Measurements from ENCODE around the gene SPDYC.

SPDYC gene

GRCh38 chr11:65129649-65130441 is 40.2 kb upstream of the SPDYC start:
- Histone ChIP-seq H3K4me1 (ENCODE audit: control insufficient read depth, insufficient read depth, low read length) (peaks cover 19% of the 10 kb centered on the region), H3K27me3 (ENCODE audit: control insufficient read depth, insufficient read depth, low read length) (no peaks in the 10 kb centered on the region), H3K36me3 (ENCODE audit: control insufficient read depth, insufficient read depth, low read length) (peaks cover 43% of the 10 kb centered on the region), H3K4me3 (ENCODE audit: low read length) (no peak overlapping the region), H3K9me3 (ENCODE audit: control insufficient read depth, low read length) (no peaks in the 10 kb centered on the region), H3K9ac (ENCODE audit: low read length) (no peak overlapping the region)

GRCh38 chr11:65130631-65131416 is 39.2 kb upstream of the SPDYC start:
- Histone ChIP-seq H3K9me3 (ENCODE audit: control insufficient read depth, low read length) (no peaks in the 10 kb centered on the region), H3K4me1 (ENCODE audit: control insufficient read depth, insufficient read depth, low read length) (peaks cover 26% of the 10 kb centered on the region), H3K9ac (ENCODE audit: low read length) (no peak overlapping the region), H3K4me3 (ENCODE audit: low read length) (no peak overlapping the region), H3K27me3 (ENCODE audit: control insufficient read depth, insufficient read depth, low read length) (no peaks in the 10 kb centered on the region), H3K36me3 (ENCODE audit: control insufficient read depth, insufficient read depth, low read length) (peaks cover 43% of the 10 kb centered on the region)

GRCh38 chr11:65131417-65131776 is 38.6 kb upstream of the SPDYC start:
- Histone ChIP-seq H3K36me3 (ENCODE audit: control insufficient read depth, insufficient read depth, low read length) (peaks cover 43% of the 10 kb centered on the region), H3K4me3 (ENCODE audit: low read length) (no peak overlapping the region), H3K27me3 (ENCODE audit: control insufficient read depth, insufficient read depth, low read length) (no peaks in the 10 kb centered on the region), H3K9ac (ENCODE audit: low read length) (no peak overlapping the region), H3K4me1 (ENCODE audit: control insufficient read depth, insufficient read depth, low read length) (peaks cover 31% of the 10 kb centered on the region), H3K9me3 (ENCODE audit: control insufficient read depth, low read length) (no peaks in the 10 kb centered on the region)

- Histone ChIP-seq H3K27me3 (ENCODE audit: control insufficient read depth, insufficient read depth, low read length) (no peaks in the 10 kb centered on the region), H3K36me3 (ENCODE audit: control insufficient read depth, insufficient read depth, low read length) (peaks cover 39% of the 10 kb centered on the region), H3K4me3 (ENCODE audit: low read length) (no peak overlapping the region), H3K9me3 (ENCODE audit: control insufficient read depth, low read length) (no peaks in the 10 kb centered on the region), H3K4me1 (ENCODE audit: control insufficient read depth, insufficient read depth, low read length) (peaks cover 31% of the 10 kb centered on the region), H3K9ac (ENCODE audit: low read length) (no peak overlapping the region)
Measured at GRCh38 chr11:65131895-65132237, 38.2 kb upstream of the SPDYC start.

- H3K9me3 ChIP-seq (ENCODE audit: control insufficient read depth, low read length): no peaks in the 10 kb centered on the region
- peak overlapping the region; percentile 93 for H3K4me3 ChIP-seq (ENCODE audit: low read length)
- H3K27me3 ChIP-seq (ENCODE audit: control insufficient read depth, insufficient read depth, low read length): no peaks in the 10 kb centered on the region
- peak overlapping the region; percentile 99 for H3K9ac ChIP-seq (ENCODE audit: low read length)
- peaks cover 31% of the 10 kb centered on the region for H3K4me1 ChIP-seq (ENCODE audit: control insufficient read depth, insufficient read depth, low read length)
- H3K36me3 ChIP-seq (ENCODE audit: control insufficient read depth, insufficient read depth, low read length): peaks cover 39% of the 10 kb centered on the region
Measured at GRCh38 chr11:65132238-65132987, 37.6 kb upstream of the SPDYC start.

- Histone ChIP-seq H3K4me1 (ENCODE audit: control insufficient read depth, insufficient read depth, low read length) (peaks cover 31% of the 10 kb centered on the region), H3K9me3 (ENCODE audit: control insufficient read depth, low read length) (no peaks in the 10 kb centered on the region), H3K9ac (ENCODE audit: low read length) (peak overlapping the region; percentile 99), H3K4me3 (ENCODE audit: low read length) (peak overlapping the region; percentile 93), H3K27me3 (ENCODE audit: control insufficient read depth, insufficient read depth, low read length) (no peaks in the 10 kb centered on the region), H3K36me3 (ENCODE audit: control insufficient read depth, insufficient read depth, low read length) (peaks cover 39% of the 10 kb centered on the region)
Measured at GRCh38 chr11:65132988-65133700, 36.9 kb upstream of the SPDYC start.

GRCh38 chr11:65133724-65134123 is 36.3 kb upstream of the SPDYC start:
- H3K9me3 ChIP-seq (ENCODE audit: control insufficient read depth, low read length): no peaks in the 10 kb centered on the region
- peak overlapping the region; percentile 93 for H3K4me3 ChIP-seq (ENCODE audit: low read length)
- H3K9ac ChIP-seq (ENCODE audit: low read length): peak overlapping the region; percentile 99
- H3K4me1 ChIP-seq (ENCODE audit: control insufficient read depth, insufficient read depth, low read length): peaks cover 31% of the 10 kb centered on the region
- H3K27me3 ChIP-seq (ENCODE audit: control insufficient read depth, insufficient read depth, low read length): no peaks in the 10 kb centered on the region
- H3K36me3 ChIP-seq (ENCODE audit: control insufficient read depth, insufficient read depth, low read length): peaks cover 38% of the 10 kb centered on the region

GRCh38 chr11:65134240-65134951 is 35.6 kb upstream of the SPDYC start, which contains the start of gene SYVN1:
TSS of gene SYVN1 (minus strand) at chr11:65134519. CDS start at chr11:65133601, 918 bp downstream.
- Histone ChIP-seq H3K4me3 (ENCODE audit: low read length) (peak within 1 kb of the TSS; percentile 93), H3K27me3 (ENCODE audit: control insufficient read depth, insufficient read depth, low read length) (no peaks in the 10 kb centered on the region), H3K36me3 (ENCODE audit: control insufficient read depth, insufficient read depth, low read length) (peaks cover 31% of the 10 kb centered on the region), H3K4me1 (ENCODE audit: control insufficient read depth, insufficient read depth, low read length) (peaks cover 31% of the 10 kb centered on the region), H3K9ac (ENCODE audit: low read length) (peak within 1 kb of the TSS; percentile 99), H3K9me3 (ENCODE audit: control insufficient read depth, low read length) (no peaks in the 10 kb centered on the region)

- peaks cover 24% of the 10 kb centered on the region for H3K36me3 ChIP-seq (ENCODE audit: control insufficient read depth, insufficient read depth, low read length)
- no peaks in the 10 kb centered on the region for H3K9me3 ChIP-seq (ENCODE audit: control insufficient read depth, low read length)
- H3K9ac ChIP-seq (ENCODE audit: low read length): peak overlapping the region; percentile 99
- H3K27me3 ChIP-seq (ENCODE audit: control insufficient read depth, insufficient read depth, low read length): no peaks in the 10 kb centered on the region
- peaks cover 31% of the 10 kb centered on the region for H3K4me1 ChIP-seq (ENCODE audit: control insufficient read depth, insufficient read depth, low read length)
- peak overlapping the region; percentile 93 for H3K4me3 ChIP-seq (ENCODE audit: low read length)
Measured at GRCh38 chr11:65134952-65135632, 34.9 kb upstream of the SPDYC start.

GRCh38 chr11:65135633-65136145 is 34.3 kb upstream of the SPDYC start:
- peak overlapping the region; percentile 93 for H3K4me3 ChIP-seq (ENCODE audit: low read length)
- peaks cover 21% of the 10 kb centered on the region for H3K36me3 ChIP-seq (ENCODE audit: control insufficient read depth, insufficient read depth, low read length)
- no peaks in the 10 kb centered on the region for H3K9me3 ChIP-seq (ENCODE audit: control insufficient read depth, low read length)
- peaks cover 31% of the 10 kb centered on the region for H3K4me1 ChIP-seq (ENCODE audit: control insufficient read depth, insufficient read depth, low read length)
- no peaks in the 10 kb centered on the region for H3K27me3 ChIP-seq (ENCODE audit: control insufficient read depth, insufficient read depth, low read length)
- peak overlapping the region; percentile 99 for H3K9ac ChIP-seq (ENCODE audit: low read length)
